T-cell (primary cell): ENCODE measurements around the gene PLA2G15. TPM values are rescaled to one million over a fixed set of nuclear protein-coding genes. Genes with fewer than 3 reads are reported as not detected.
A peak's percentile ranks its signal among the peaks of the same experiment; 100 is the strongest.
"Not testable (repeated sequence)": the region's sequence is repeated elsewhere in the genome, so short reads cannot be mapped to it uniquely, and the experiment has no call there.

Experiments used
- ATAC-seq, 4 experiments: fragments of 200-7000 bp in 3 of 4; fragments of 150-1000 bp in 1 of 4; cut with Tn5 transposase; replicated peaks in 1 of 4; 1 replicate in 3 of 4; 2 replicates in 1 of 4; pipeline ENCODE4 v1.10.0; 2021; ENCODE audit warnings: moderate library complexity in 3 of 4, mild to moderate bottlenecking in 2 of 4, moderate number of reproducible peaks in 1 of 4
- CTCF ChIA-PET, 2 donors: fragments of 300-600 bp; sonication (Branson Sonifier 250); formaldehyde crosslinking; loops; one replicate each; lab custom pipeline; 2022; ENCODE audit warnings: antibody characterized with exemption in 2 of 2; lab: Charles Lee
- POLR2A ChIA-PET, 2 donors: fragments of 300-600 bp; sonication (Branson Sonifier 250); formaldehyde crosslinking; loops; one replicate each; lab custom pipeline; 2022; ENCODE audit warnings: antibody characterized with exemption in 2 of 2; lab: Charles Lee
- DNase-seq, 35 experiments: peaks; one replicate each; pipeline versions ENCODE4 v3.0.0 to v3.0.0-alpha.2; 2013 to 2023
- H3K27ac ChIP-seq: one replicate; pipeline ENCODE4 v1.5.1; 2013; ENCODE audit warnings: low read length
- H3K27me3 ChIP-seq, 2 experiments: replicated peaks in 1 of 2; 1 replicate in 1 of 2; 2 replicates in 1 of 2; pipeline versions ENCODE4 v1.6.1 to v1.7.0; 2013; ENCODE audit warnings: low read length in 1 of 2, mixed read lengths in 1 of 2; ENCODE audit not compliant: control insufficient read depth in 2 of 2, insufficient read depth in 2 of 2; ENCODE audit errors: extremely low read depth in 1 of 2
- H3K36me3 ChIP-seq, 2 donors: 1 replicate in 1 of 2; 2 replicates in 1 of 2; pipeline versions ENCODE4 v1.6.1 to v1.7.0; 2013; ENCODE audit warnings: low read length in 1 of 2; ENCODE audit not compliant: control insufficient read depth in 2 of 2, insufficient read depth in 1 of 2; ENCODE audit errors: extremely low read depth in 1 of 2
- H3K4me1 ChIP-seq, 2 experiments: 1 replicate in 1 of 2; 2 replicates in 1 of 2; pipeline versions ENCODE4 v1.6.1 to v1.7.0; 2013; ENCODE audit warnings: low read length in 2 of 2, mixed read lengths in 1 of 2; ENCODE audit not compliant: insufficient read depth in 2 of 2, control insufficient read depth in 1 of 2; ENCODE audit errors: extremely low read depth in 1 of 2
- H3K4me3 ChIP-seq, 2 donors: 1 replicate in 1 of 2; 2 replicates in 1 of 2; pipeline versions ENCODE4 v1.5.1 to v1.7.0; 2013; ENCODE audit warnings: mild to moderate bottlenecking in 2 of 2, low read length in 1 of 2, moderate library complexity in 1 of 2; ENCODE audit not compliant: control insufficient read depth in 1 of 2; ENCODE audit errors: extremely low read depth in 1 of 2
- H3K9me3 ChIP-seq: 2 replicates; pipeline ENCODE4 v1.7.0; 2013
- H3K27ac Mint-ChIP-seq, 2 donors: one replicate each; pipeline ENCODE4 v1.8.0; 2020 to 2021; ENCODE audit warnings: mild to moderate bottlenecking in 2 of 2, mixed read lengths in 2 of 2
- H3K27me3 Mint-ChIP-seq, 2 donors: one replicate each; pipeline ENCODE4 v1.8.0; 2021 to 2022; ENCODE audit warnings: mixed read lengths in 2 of 2
- H3K36me3 Mint-ChIP-seq: one replicate; pipeline ENCODE4 v1.8.0; 2021; ENCODE audit warnings: mixed read lengths
- H3K4me1 Mint-ChIP-seq, 3 donors: one replicate each; pipeline ENCODE4 v1.8.0; 2020 to 2022; ENCODE audit warnings: mixed read lengths in 3 of 3, mild to moderate bottlenecking in 1 of 3
- H3K4me3 Mint-ChIP-seq, 3 donors: one replicate each; pipeline ENCODE4 v1.8.0; 2020 to 2022; ENCODE audit warnings: mild to moderate bottlenecking in 3 of 3, mixed read lengths in 3 of 3, moderate library complexity in 3 of 3
- H3K9me3 Mint-ChIP-seq, 3 donors: one replicate each; pipeline ENCODE4 v1.8.0; 2020 to 2022; ENCODE audit warnings: mixed read lengths in 3 of 3
- WGBS: methylation state at CpG from one replicate; pipeline ENCODE4 v1.1.5; 2013; ENCODE audit warnings: missing lambda C conversion rate; ENCODE audit not compliant: insufficient coverage; 5-methylcytosine and 5-hydroxymethylcytosine counted together
- total RNA-seq, 35 experiments: library from RNA in 6 of 35; stranded (reverse) in 6 of 35; fragments of 120-200 nt in 1 of 35; gene quantifications; one replicate each; pipeline versions ENCODE4 v1.2.1 to v1.2.4 and lab custom pipeline; 2013 to 2026

PLA2G15 gene
- total RNA-seq, 5 donors from 2014 or later (not counting 1 experiment from before 2014, with no cell fraction given) = 8.7 to 16.4 (median 10.9) TPM

DNA sequence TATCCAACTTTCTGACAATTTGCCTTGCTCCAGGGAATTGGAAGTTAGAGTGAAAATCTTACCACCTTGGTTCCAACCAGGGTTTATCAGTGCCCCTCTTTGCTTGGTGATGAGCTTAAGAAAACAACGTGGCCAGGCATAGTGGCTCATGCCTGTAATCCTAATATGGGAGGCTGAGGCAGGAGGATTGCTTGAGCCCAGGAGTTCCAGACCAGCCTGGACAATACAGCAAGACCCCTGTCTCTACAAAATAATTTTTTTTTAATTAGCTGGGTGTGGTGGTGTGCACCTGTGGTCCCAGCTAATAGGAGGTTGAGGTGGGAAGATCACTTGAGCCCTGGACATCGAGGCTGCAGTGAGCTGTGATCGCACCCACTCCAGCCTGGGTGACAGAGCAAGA lies 40.5 kb downstream of the PLA2G15 start:
- Mint-ChIP-seq H3K27me3 (no peaks in the 10 kb centered on the region), H3K27ac (peak overlapping the region; percentile 94), H3K4me1 (peaks cover 97 to 98% (median 97%) of the 10 kb centered on the region in 3 donors), H3K36me3 (peaks cover 47% of the 10 kb centered on the region), H3K4me3 (peak overlapping the region; percentile 41 to 72 (median 69)), H3K9me3 (no peaks in the 10 kb centered on the region)
- ATAC-seq = no peak
- Histone ChIP-seq H3K4me1 (peaks cover 84 to 100% of the 10 kb centered on the region in 2 experiments), H3K36me3 (peaks cover 4 to 38% of the 10 kb centered on the region in 2 donors), H3K27me3 (no peaks in the 10 kb centered on the region), H3K27ac (peak overlapping the region; percentile 80), H3K4me3 (peak overlapping the region; percentile 30 to 49), H3K9me3 (no peaks in the 10 kb centered on the region)
- CTCF ChIA-PET = interaction anchor here (0.5 to 4.4 kb wide), 11 partner anchors 10 to 607 kb away, joined by 3 to 58 read pairs (median 5); partner anchors contain the start of genes SLC7A6 (in 2 of the 2), PRMT7 (in 1 of the 2) and SLC7A6OS (in 1 of the 2)
- POLR2A ChIA-PET = interaction anchor here (0.7 to 2.0 kb wide), 6 partner anchors 13 to 33 kb away, joined by 3 to 8 read pairs (median 5); partner anchors contain the start of genes PRMT7 (in 1 of the 2) and SLC7A6OS (in 1 of the 2)
- 45% methylated on average over 2 of the region's 3 CpGs for WGBS
- DNase-seq = no peak

DNA sequence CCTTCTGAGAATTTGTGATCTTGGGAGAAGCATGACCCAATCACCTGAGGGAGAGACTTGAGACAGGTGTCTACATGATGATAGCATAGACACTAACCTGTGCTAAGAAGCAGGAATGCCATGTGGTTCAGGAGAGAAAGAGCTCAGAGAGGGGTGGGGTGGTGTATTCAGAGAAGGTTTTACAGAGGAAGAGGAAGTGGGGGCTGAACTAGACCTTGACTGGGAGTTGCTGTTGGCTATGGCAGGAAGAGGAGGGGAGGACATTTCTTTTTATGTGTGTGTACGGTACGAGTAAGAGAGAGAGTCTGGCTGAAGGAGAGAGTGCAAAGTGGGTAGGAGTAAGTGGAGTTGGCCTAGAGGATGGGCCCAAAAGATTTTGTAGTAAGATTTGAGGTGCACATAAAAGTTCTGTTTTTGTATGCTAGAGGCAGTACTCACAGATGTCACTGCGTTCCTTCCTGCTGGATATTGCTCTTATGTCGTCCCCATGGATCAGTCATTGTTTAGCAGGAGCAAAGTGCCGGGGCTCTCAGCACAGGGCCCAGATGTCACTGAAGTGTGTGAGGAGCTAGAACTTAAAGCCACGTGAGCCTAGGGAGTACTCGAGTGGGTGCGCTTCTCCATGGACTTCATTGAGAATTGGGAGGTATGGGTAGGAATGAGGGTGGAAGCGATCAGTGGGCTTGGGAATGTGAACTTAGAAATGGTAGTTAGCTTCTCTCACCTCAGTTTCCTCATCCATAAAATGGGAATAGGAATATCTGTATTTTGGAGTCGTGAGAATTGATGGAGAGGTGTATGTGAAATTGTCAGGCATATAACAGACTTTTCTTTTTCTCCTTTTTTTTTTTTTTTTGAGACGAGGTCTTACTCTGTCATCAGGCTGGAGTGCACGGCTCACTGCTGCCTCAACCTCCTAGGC lies 41.2 kb downstream of the PLA2G15 start:
- Histone ChIP-seq H3K4me3 (peak overlapping the region; percentile 30 to 49), H3K27ac (peak overlapping the region; percentile 80), H3K36me3 (peaks cover 5 to 42% of the 10 kb centered on the region in 2 donors), H3K4me1 (peaks cover 85 to 100% of the 10 kb centered on the region in 2 experiments), H3K27me3 (no peaks in the 10 kb centered on the region), H3K9me3 (no peaks in the 10 kb centered on the region)
- DNase-seq (peak in 21 of 35 experiments; percentile 13 to 67 (median 30)), ATAC-seq (peak; percentile 70 to 76 (median 72))
- Mint-ChIP-seq H3K4me1 (peaks cover 97 to 98% (median 97%) of the 10 kb centered on the region in 3 donors), H3K36me3 (peaks cover 46% of the 10 kb centered on the region), H3K4me3 (peak overlapping the region; percentile 69 to 75 (median 72)), H3K9me3 (no peaks in the 10 kb centered on the region), H3K27me3 (no peaks in the 10 kb centered on the region), H3K27ac (peak overlapping the region; percentile 94)
- WGBS = 37% methylated on average over 7 of the region's 12 CpGs
- ChIA-PET POLR2A (interaction anchor here (0.6 to 2.0 kb wide), 10 partner anchors 10 to 33 kb away, joined by 3 to 12 read pairs (median 4); partner anchors contain the start of genes PRMT7 (in 1 of the 2) and SLC7A6OS (in 1 of the 2)), CTCF (interaction anchor here (0.7 to 4.4 kb wide), 8 partner anchors 9 to 234 kb away, joined by 3 to 58 read pairs (median 7); partner anchors contain the start of genes PRMT7 (in 1 of the 2), SLC7A6 (in 1 of the 2) and SLC7A6OS (in 1 of the 2))

DNA sequence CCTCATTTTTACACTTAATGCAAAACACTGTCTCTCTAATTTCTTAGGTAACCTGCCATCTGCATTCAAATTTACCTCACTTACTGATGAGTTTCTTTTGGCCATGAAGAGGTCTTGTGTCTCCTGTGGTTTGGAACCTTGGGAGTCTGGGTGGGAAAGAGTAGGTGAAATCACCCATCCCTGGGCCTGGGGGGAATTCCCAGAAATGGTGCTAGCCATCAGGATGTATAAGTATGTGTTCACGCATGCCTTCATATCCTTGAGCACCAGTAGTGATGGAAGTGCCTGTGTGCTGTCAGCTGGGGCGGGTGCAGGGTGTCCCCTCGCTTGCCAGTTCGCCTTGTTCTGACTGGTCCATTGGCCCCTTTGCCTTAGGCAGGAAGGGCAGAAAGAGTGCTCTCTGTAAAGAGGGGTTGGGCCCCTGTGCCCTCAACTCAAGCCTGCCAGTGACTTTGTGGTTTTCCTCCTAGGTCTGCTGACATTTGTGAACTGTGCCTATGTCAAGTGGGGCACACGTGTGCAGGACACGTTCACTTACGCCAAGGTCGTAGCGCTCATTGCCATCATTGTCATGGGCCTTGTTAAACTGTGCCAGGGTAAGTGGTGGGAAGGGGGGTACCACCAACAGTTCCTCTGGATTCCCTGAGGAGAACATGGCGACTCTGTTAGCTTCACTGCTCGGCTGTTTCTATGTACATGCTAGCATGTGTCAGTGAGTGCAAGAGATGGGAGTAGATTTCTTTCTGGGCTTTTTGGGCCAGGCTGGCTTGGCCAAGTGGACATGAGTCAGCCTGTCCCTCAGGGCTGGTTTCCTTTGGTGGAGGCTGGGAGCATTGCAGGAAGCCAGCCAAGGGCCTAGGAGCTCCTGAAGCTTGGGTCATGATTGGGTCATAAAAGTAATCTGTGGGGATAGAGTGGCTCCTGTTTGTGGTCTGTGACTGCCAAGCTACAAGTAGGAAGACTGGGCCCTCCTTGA lies 42.4 kb downstream of the PLA2G15 start:
- Mint-ChIP-seq H3K9me3 (no peaks in the 10 kb centered on the region), H3K4me3 (peak overlapping the region; percentile 59 to 72 (median 69)), H3K27ac (peak overlapping the region; percentile 94), H3K4me1 (peaks cover 95 to 97% (median 97%) of the 10 kb centered on the region in 3 donors), H3K27me3 (no peaks in the 10 kb centered on the region), H3K36me3 (peaks cover 42% of the 10 kb centered on the region)
- WGBS = 13% methylated on average over 11 of the region's 11 CpGs
- ATAC-seq (peak; percentile 58 to 68 (median 65)), DNase-seq (peak in 32 of 35 experiments; percentile 21 to 71 (median 40))
- H3K36me3 ChIP-seq = peaks cover 5 to 42% of the 10 kb centered on the region in 2 donors
- no peaks in the 10 kb centered on the region for H3K27me3 ChIP-seq
- peak overlapping the region; percentile 80 for H3K27ac ChIP-seq
- CTCF ChIA-PET = interaction anchor here (0.6 to 2.9 kb wide), 9 partner anchors 11 to 425 kb away, joined by 3 to 15 read pairs (median 3); partner anchors contain the start of gene SLC7A6 (in 1 of the 2)
- H3K4me1 ChIP-seq = peaks cover 85 to 100% of the 10 kb centered on the region in 2 experiments
- POLR2A ChIA-PET = interaction anchor here (0.5 to 1.1 kb wide), 4 partner anchors 9 to 30 kb away, joined by 3 to 12 read pairs (median 3); no protein-coding TSS in a partner anchor
- peak overlapping the region in 1 of 2 donors; percentile 10 for H3K4me3 ChIP-seq
- H3K9me3 ChIP-seq = no peaks in the 10 kb centered on the region

DNA sequence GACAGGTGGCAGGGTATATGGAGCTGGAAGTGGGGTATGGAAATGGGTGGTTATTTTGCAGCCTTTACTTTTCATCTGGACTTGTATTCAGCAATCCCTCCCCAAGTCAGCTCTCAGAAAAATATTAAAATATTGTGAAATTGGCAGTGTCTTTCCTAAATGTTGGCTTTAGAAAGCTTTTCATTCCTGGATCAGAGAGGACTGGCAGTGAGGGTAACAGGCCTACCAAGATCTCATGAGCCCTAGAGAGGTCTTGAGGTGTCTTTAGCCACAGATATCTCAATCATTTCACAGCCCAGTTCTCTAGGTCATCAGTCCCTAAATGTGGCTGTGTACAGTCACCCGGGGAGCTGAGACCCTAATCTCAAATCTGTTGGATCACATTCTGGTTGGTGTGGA lies 43.1 kb downstream of the PLA2G15 start:
- peak overlapping the region; percentile 80 for H3K27ac ChIP-seq
- H3K36me3 Mint-ChIP-seq = peaks cover 39% of the 10 kb centered on the region
- peak overlapping the region in 1 of 2 donors; percentile 7 for H3K4me3 ChIP-seq
- H3K27me3 ChIP-seq = no peaks in the 10 kb centered on the region
- H3K27ac Mint-ChIP-seq = peak overlapping the region; percentile 94
- peaks cover 93 to 97% (median 95%) of the 10 kb centered on the region in 3 donors for H3K4me1 Mint-ChIP-seq
- H3K9me3 Mint-ChIP-seq = no peaks in the 10 kb centered on the region
- ChIA-PET POLR2A (interaction anchor here (0.5 to 1.1 kb wide), 3 partner anchors 15 to 20 kb away, joined by 3 to 12 read pairs (median 3); no protein-coding TSS in a partner anchor), CTCF (interaction anchor here (0.6 to 2.9 kb wide), 7 partner anchors 11 to 426 kb away, joined by 3 to 15 read pairs (median 3); partner anchors contain the start of gene SLC7A6 (in 1 of the 2))
- peak overlapping the region in 2 of 3 donors; percentile 69 to 72 for H3K4me3 Mint-ChIP-seq
- no CpG with 5 or more reads among the region's 1 CpG for WGBS
- DNase-seq = no peak
- H3K27me3 Mint-ChIP-seq = no peaks in the 10 kb centered on the region
- H3K4me1 ChIP-seq = peaks cover 84 to 98% of the 10 kb centered on the region in 2 experiments
- peaks cover 7 to 43% of the 10 kb centered on the region in 2 donors for H3K36me3 ChIP-seq
- no peak for ATAC-seq
- no peaks in the 10 kb centered on the region for H3K9me3 ChIP-seq

DNA sequence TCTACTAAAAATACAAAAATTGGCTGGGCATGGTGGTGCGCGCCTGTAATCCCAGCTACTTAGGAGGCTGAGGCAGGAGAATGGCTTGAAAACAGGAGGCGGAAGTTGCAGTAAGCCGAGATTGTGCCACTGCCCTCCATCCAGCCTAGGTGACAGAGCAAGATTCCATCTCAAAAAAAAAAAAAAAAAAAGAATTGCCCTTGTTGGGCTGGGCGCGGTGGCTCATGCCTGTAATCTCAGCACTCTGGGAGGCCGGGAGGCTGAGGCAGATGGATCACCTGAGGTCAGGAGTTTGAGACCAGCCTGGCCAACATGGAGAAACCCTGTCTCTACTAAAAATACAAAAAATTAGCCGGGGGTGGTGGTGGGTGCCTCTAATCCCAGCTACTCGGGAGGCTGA lies 43.6 kb downstream of the PLA2G15 start:
- Mint-ChIP-seq H3K4me1 (peaks cover 92 to 97% (median 94%) of the 10 kb centered on the region in 3 donors), H3K27ac (peak overlapping the region; percentile 94), H3K4me3 (peak overlapping the region in 1 of 3 donors; percentile 69), H3K36me3 (peaks cover 45% of the 10 kb centered on the region)
- not testable (repeated sequence) for H3K9me3 Mint-ChIP-seq, H3K27me3 ChIP-seq, ATAC-seq, H3K9me3 ChIP-seq, H3K4me3 ChIP-seq, DNase-seq, H3K27me3 Mint-ChIP-seq
- Histone ChIP-seq H3K36me3 (peaks cover 12 to 47% of the 10 kb centered on the region in 2 donors), H3K27ac (peak overlapping the region; percentile 80), H3K4me1 (peaks cover 79 to 97% of the 10 kb centered on the region in 2 experiments)
- CTCF ChIA-PET = interaction anchor here (0.5 to 2.9 kb wide), 5 partner anchors 12 to 1280 kb away, joined by 3 to 15 read pairs (median 3); partner anchors contain the start of gene SLC7A6 (in 1 of the 2)
- POLR2A ChIA-PET = interaction anchor here (0.7 to 1.1 kb wide), 3 partner anchors 15 to 22 kb away, joined by 3 to 12 read pairs (median 3); partner anchors contain the start of genes PRMT7 (in 1 of the 2) and SLC7A6OS (in 1 of the 2)
- WGBS = 100% methylated on average over 2 of the region's 9 CpGs
